ENCODE data around the gene PTTG1IP. TPM values are rescaled to one million over a fixed set of nuclear protein-coding genes. Genes with fewer than 3 reads are reported as not detected.

The PTTG1IP gene
- total and polyA plus RNA-seq, 2 of the 13 experiments (the other 11 are each of a cell fraction or from before 2014, with no cell fraction given), result 161 to 700 TPM

DNA sequence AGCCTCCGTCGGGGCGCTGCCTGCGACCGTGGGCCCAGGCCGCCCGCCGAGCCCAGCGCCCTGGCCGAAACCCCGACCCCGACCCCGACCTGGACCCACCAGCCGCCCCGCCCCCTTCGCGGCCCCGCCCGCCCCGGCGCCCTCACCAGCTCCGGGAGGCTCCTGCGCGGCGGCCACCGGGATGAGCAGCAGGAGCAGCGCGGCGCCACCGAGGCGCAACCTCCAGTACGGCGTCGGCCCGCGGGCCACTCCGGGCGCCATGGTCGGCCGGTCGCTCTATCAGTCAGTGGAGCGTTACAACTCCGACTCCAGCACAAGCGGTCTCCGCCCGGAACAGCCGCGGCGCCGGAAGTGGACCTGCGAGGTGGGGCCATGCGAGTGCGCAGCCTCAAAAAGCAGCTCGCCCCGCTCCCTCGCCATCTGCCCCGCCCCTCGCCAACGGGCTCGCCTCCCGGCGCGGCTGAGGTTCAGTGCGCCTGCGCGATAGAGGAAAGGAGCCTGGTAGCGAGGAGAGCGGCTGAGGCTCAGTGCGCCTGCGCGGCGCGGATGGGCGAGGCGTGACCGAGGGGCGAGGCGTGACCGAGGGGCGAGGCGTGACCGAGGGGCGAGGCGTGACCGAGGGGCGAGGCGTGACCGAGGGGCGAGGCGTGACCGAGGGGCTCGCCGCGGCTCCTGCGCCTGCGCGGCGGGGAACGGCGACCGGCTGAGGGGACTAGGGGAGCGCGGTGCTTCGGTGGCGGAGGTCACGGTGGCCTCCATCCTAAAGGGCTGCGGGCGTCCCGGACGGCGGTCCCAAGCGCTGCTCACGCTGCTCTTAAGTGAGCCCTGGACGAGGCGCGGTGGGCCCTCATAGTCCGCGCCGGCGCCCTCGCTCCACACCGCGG is at the start of gene PTTG1IP (continued):
- TF ChIP-seq, protein P1, sequence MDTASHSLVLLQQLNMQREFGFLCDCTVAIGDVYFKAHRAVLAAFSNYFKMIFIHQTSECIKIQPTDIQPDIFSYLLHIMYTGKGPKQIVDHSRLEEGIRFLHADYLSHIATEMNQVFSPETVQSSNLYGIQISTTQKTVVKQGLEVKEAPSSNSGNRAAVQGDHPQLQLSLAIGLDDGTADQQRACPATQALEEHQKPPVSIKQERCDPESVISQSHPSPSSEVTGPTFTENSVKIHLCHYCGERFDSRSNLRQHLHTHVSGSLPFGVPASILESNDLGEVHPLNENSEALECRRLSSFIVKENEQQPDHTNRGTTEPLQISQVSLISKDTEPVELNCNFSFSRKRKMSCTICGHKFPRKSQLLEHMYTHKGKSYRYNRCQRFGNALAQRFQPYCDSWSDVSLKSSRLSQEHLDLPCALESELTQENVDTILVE (CRISPR knock-in tag; IDR thresholded peaks at IDR 0.05), result no peak
- TF ChIP-seq ARNT2 (CRISPR knock-in tag; IDR thresholded peaks at IDR 0.05; ENCODE audit: low read depth) (peak; percentile 57), HOXA3 (CRISPR knock-in tag; IDR thresholded peaks at IDR 0.05) (peak; percentile 81), ZNF563 (CRISPR knock-in tag; IDR thresholded peaks at IDR 0.05) (peak; percentile 12), SSRP1 (CRISPR knock-in tag; IDR thresholded peaks at IDR 0.05) (no peak), ATRX (CRISPR knock-in tag; IDR thresholded peaks at IDR 0.05; ENCODE audit: borderline replicate concordance) (no peak), JDP2 (CRISPR knock-in tag; IDR thresholded peaks at IDR 0.05; ENCODE audit: borderline replicate concordance) (no peak; the same call in 1 of the 2 replicates), MATR3 (CRISPR knock-in tag; IDR thresholded peaks at IDR 0.05) (0 out of 2 replicates have a peak, but pooled peaks have one; percentile 92), ZNF558 (CRISPR knock-in tag; IDR thresholded peaks at IDR 0.05; ENCODE audit: borderline replicate concordance) (no peak), PHF20 (CRISPR knock-in tag; IDR thresholded peaks at IDR 0.05) (no peak; the same call in 1 of the 2 replicates), ZNF709 (CRISPR knock-in tag; IDR thresholded peaks at IDR 0.05) (peak; percentile 45; the same call in 1 of the 2 replicates), ZBTB1 (CRISPR knock-in tag; IDR thresholded peaks at IDR 0.05; ENCODE audit: borderline replicate concordance) (no peak), SKI (IDR thresholded peaks at IDR 0.05; ENCODE audit: partially characterized antibody) (peak; percentile 16), MTA1 (CRISPR knock-in tag; IDR thresholded peaks at IDR 0.05; ENCODE audit: borderline replicate concordance) (peak; percentile 89; the same call in 1 of the 2 replicates)
- TF ChIP-seq, protein P2, sequence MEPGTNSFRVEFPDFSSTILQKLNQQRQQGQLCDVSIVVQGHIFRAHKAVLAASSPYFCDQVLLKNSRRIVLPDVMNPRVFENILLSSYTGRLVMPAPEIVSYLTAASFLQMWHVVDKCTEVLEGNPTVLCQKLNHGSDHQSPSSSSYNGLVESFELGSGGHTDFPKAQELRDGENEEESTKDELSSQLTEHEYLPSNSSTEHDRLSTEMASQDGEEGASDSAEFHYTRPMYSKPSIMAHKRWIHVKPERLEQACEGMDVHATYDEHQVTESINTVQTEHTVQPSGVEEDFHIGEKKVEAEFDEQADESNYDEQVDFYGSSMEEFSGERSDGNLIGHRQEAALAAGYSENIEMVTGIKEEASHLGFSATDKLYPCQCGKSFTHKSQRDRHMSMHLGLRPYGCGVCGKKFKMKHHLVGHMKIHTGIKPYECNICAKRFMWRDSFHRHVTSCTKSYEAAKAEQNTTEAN (CRISPR knock-in tag; conservative IDR thresholded peaks at IDR 0.05), result 0 out of 2 replicates have a peak, but pooled peaks have one; percentile 36
- TF ChIP-seq, protein P3, sequence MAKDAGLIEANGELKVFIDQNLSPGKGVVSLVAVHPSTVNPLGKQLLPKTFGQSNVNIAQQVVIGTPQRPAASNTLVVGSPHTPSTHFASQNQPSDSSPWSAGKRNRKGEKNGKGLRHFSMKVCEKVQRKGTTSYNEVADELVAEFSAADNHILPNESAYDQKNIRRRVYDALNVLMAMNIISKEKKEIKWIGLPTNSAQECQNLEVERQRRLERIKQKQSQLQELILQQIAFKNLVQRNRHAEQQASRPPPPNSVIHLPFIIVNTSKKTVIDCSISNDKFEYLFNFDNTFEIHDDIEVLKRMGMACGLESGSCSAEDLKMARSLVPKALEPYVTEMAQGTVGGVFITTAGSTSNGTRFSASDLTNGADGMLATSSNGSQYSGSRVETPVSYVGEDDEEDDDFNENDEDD (CRISPR knock-in tag; IDR thresholded peaks at IDR 0.05; ENCODE audit: borderline replicate concordance), result peak; percentile 67; the same call in 1 of the 2 replicates
- TF ChIP-seq, protein P4, sequence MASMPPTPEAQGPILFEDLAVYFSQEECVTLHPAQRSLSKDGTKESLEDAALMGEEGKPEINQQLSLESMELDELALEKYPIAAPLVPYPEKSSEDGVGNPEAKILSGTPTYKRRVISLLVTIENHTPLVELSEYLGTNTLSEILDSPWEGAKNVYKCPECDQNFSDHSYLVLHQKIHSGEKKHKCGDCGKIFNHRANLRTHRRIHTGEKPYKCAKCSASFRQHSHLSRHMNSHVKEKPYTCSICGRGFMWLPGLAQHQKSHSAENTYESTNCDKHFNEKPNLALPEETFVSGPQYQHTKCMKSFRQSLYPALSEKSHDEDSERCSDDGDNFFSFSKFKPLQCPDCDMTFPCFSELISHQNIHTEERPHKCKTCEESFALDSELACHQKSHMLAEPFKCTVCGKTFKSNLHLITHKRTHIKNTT (CRISPR knock-in tag; IDR thresholded peaks at IDR 0.05), result no peak

All from HepG2 (cell line).